ENCODE data around the gene CCDC192. TPM values are rescaled to one million over a fixed set of nuclear protein-coding genes. Genes with fewer than 3 reads are reported as not detected.

The CCDC192 gene
- total RNA-seq, 2 experiments from 2014 or later: not detected

DNA sequence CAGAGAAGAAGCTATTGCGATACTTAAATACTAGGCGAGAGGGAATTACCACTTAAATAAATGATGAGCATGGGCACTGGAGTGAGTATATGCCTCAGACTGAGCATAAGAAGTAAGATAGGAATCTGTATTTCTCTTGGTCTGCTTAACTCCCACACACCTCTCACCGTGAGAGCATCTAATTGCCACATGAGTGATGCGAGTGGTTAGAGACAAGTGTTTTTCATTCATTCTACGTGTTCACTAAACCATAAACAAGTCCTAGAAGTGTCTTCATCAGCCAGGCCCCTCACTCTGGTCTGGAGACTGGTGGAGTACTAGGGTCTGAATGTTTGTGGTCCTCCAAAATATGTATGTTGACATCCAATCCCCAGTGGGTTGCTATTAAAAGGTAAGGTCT, 230.2 kb downstream of the CCDC192 start:
- CTCF ChIA-PET: no interaction called here
- POLR2A ChIA-PET: no interaction called here

DNA sequence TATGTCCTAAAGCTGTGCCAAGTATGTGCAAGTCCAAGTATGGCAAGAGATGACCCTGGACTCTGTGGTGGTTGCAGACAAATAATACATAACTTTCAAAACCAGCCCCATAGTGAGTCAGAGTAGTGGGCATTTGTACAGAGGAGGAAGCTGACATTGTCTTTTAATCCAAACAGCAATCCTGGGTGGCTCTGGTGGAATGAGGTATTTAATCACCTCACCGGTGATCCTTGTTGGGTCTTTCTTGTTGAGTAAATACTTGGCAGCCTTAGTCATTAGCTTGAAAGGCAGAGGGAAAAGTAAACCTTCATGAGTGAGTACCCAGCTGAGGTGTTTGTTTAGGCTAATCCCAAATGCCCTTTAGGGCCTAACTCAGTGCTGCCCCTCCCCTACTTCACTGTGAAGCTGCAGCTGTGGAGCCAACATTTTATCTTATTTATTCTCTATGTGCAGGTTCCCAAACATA, 231.6 kb downstream of the CCDC192 start:
- ChIA-PET CTCF (no interaction called here), POLR2A (no interaction called here)

- POLR2A ChIA-PET: no interaction called here
- CTCF ChIA-PET: no interaction called here
Observed at GRCh38 chr5:127935398-127935797, 232.2 kb downstream of the CCDC192 start.

- POLR2A ChIA-PET: no interaction called here
Observed at GRCh38 chr5:127936439-127936972, 233.3 kb downstream of the CCDC192 start.

DNA sequence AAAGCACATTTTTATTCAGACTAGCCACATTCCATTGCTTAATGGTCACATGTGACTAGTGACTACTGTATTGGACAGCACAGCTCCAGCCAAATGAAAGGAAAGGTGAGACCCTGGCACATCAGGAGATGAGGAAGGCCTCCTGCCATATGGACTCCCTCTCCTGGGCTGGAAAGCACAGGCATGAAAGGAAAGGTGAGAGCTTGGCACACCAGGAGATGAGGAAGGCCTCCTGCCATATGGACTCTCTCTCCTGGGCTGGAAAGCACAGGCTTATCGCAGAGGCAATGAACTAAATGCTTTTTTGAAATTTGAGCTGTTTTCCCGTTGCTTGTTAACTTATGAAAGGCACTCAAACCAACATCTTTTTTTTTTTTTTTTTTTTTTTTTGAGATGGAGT, 235.6 kb downstream of the CCDC192 start:
- CTCF ChIA-PET: no interaction called here
- POLR2A ChIA-PET: no interaction called here

More at GRCh38 chr5:127936439-127936972, 233.3 kb downstream of the CCDC192 start:
- CTCF ChIA-PET: no interaction called here

GRCh38 chr5:127940854-127941253, 237.7 kb downstream of the CCDC192 start:
- ChIA-PET POLR2A (no interaction called here), CTCF (no interaction called here)

DNA sequence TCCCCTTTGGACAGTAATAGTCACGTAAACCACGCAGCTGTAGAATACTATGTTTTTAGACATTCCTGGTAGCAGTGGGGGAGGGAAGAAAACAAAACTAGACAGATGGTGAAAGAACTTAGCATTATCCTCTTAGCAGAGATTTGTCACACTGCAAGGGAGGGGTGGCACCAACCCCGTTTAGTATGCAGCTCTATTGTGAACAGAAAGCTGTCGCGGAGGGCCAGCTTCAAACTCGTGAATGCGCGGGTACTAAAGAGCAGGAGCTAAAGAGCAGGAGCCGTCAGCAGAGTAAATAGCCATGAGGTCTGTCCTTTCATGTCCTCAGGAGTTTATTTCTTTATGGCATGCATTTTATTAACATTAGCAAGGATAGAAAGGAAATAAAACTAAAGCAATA, 238.5 kb downstream of the CCDC192 start:
- ChIA-PET CTCF (no interaction called here), POLR2A (no interaction called here)

GRCh38 chr5:127942246-127943060, 239.3 kb downstream of the CCDC192 start:
- ChIA-PET POLR2A (no interaction called here), CTCF (no interaction called here)

DNA sequence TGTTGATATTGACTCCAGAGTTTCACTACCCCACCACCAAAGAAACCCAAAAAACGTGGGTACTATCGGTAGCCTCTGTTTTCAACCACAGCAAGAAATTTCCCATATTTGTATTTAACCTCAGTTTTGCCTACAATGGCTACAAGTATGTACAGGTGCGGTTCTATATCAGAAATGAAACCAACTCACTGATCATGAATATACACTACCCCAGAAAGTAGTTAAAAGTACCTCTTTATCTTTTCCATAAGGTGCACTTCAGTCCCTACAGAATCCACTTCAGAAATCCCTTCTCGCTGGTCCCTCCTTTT, 239.8 kb downstream of the CCDC192 start:
- CTCF ChIA-PET: no interaction called here
- POLR2A ChIA-PET: no interaction called here

DNA sequence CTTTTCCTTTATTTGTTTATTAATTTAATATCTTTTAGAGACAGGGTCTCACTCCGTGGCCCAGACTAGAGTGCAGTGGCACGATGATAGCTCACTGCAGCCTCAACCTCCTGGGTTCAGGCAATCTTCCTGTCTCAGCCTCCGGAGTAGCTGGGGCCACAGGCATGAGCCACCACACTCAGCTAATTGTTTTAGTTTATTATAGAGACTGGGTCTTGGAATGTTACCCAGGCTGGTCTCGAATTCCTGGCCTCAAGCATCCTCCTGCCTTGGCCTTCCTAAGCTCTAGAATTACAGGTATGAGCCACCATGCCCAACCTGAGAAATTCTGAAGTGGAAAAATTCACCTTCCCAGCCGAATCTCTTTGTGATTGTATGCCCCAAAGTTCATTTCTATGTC, 240.9 kb downstream of the CCDC192 start:
- POLR2A ChIA-PET: no interaction called here
- CTCF ChIA-PET: no interaction called here

GRCh38 chr5:127947941-127948340, 244.8 kb downstream of the CCDC192 start:
- CTCF ChIA-PET: interaction anchor here (1.4 kb wide), 1 partner anchor 8 kb away, joined by 3 read pairs; no protein-coding TSS in a partner anchor

DNA sequence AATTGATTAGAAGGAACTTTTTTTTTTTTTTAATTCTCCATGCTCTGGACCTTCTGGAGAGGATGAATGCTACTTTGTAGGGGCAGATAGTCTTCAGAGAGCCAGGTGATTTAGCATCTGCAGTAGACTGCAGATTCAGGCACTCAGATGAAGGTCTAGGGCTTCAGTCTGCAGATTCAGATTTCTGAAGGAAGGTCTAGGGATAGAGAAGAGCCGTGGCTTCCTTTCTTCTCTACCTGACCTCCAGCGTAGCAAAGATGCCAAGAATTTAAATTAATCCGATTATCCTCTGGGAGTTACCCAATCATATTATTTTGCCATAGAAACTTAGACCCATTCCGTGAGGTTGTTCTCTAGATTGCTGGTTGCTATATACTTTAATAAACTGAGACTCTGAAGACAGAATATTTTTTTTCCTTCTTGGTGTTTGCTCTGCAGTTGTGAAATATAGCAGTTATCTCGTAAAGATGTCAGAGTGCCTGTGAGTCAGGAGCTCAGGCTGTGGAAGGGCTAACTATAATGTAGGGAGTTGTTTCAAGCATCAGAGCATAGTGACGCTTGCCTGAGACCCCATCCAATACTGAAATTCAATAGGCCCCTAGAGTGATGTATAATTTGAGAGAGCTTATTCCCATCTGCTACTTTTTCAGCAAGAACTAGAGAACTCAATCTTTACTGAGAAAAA, 247.7 kb downstream of the CCDC192 start:
- POLR2A ChIA-PET: no interaction called here
- CTCF ChIA-PET: interaction anchor here (1.0 kb wide), 1 partner anchor 11 kb away, joined by 4 read pairs; no protein-coding TSS in a partner anchor

More at GRCh38 chr5:127947941-127948340, 244.8 kb downstream of the CCDC192 start:
- POLR2A ChIA-PET: no interaction called here

DNA sequence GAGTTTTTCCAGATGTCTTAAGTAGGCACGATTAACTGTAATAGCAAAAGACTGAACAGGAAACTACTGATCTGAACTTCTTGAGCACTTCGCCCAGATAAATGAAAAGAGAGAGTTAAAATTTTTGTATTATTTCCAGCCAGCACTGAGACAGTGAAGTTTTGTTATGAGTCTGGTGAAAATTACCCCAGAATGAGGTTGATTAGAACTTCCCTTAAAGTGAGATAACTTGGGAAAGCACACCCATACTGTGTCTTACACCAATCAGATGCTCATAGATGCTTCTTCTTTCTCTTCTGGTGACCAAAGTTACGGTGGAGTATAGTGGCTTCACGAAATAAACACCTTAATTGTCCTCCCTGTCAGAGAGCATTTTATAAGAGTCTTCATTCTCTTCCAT, 248.6 kb downstream of the CCDC192 start:
- ChIA-PET POLR2A (no interaction called here), CTCF (interaction anchor here (1.0 kb wide), 1 partner anchor 12 kb away, joined by 4 read pairs; no protein-coding TSS in a partner anchor)

DNA sequence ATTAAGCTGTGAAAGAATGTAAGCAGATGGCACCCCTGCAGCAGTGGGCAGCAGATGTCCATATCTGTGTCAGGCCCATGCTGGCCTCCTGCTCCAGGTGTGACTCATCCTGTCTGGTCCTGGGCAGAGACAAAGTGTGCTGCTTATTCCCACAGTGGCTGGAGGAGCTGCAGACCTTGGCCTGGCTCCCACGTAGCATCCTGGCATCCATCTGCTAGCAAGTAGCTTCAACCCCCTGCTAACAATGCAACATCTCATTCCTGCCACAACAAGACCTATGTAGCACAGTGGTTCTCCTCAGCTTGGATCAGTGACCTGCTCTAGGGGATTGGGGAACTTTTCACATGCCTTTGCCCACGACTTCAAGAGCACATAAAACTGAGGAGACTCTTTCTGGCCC, 254.0 kb downstream of the CCDC192 start:
- CTCF ChIA-PET: no interaction called here
- POLR2A ChIA-PET: no interaction called here

DNA sequence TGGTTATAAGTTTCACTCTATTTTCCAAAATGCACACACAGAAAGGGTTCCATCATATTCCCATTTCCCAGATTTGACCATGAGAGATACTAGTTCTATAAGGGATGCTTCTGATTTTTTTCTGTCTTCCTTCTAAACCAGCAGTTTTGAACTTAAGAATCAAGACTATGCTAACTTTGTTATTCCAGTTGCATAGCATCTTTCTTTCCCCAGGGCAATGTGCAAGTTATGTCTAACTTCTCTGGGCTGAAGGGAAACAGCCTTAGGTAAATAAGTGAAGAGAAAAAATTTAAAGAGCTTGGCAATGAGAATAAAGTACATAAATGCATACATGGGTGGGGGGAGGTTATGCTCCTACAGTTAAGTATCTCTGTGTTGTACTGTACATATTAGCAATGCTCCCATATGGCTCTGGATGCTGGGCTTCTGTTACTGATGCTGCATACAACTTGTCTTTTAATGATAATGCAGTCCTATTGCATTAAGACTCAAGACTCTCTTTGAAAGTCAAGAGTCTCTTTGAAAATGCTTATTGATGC, 254.6 kb downstream of the CCDC192 start:
- CTCF ChIA-PET: no interaction called here
- POLR2A ChIA-PET: no interaction called here

- ChIA-PET POLR2A (no interaction called here), CTCF (no interaction called here)
Observed at GRCh38 chr5:127958421-127959011, 255.3 kb downstream of the CCDC192 start.

GRCh38 chr5:127959152-127959764, 256.1 kb downstream of the CCDC192 start:
- ChIA-PET POLR2A (no interaction called here), CTCF (no interaction called here)

- ChIA-PET POLR2A (no interaction called here), CTCF (no interaction called here)
Observed at GRCh38 chr5:127960270-127960691, 257.1 kb downstream of the CCDC192 start.

DNA sequence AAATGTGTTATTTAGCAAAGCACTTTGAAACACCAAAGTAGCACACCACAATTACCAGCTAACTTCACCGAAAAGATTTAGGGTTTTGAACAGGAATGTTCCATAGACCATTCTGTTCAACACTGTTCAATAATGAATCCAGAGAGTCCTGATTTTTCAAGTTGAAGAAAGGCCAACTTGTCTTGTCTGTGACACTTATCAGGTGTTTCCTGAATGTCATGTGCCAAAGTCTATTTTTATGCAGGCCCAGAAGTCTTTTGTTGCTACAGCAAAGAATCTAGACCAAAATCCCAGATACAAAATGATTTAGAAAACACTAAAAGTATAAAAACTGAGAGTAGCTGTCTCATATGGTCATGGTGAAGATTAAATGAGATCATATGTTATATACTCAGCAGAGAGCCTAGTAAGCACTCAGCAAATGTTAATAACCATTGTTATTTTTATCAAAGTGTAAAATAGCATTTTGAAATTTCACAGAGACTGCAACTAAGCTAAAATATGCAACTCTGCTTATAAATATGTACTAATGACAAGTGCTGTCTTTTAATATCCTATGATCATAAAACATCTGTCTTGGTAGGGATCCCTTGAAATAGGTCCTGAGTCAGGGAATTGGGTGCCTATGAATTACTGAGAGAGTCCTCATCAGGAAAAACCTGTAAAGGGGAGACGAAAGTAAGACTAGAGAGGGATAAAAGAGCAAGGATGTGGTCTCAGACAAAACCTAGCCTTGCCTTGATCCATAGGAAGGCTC, 258.0 kb downstream of the CCDC192 start:
- CTCF ChIA-PET: no interaction called here

DNA sequence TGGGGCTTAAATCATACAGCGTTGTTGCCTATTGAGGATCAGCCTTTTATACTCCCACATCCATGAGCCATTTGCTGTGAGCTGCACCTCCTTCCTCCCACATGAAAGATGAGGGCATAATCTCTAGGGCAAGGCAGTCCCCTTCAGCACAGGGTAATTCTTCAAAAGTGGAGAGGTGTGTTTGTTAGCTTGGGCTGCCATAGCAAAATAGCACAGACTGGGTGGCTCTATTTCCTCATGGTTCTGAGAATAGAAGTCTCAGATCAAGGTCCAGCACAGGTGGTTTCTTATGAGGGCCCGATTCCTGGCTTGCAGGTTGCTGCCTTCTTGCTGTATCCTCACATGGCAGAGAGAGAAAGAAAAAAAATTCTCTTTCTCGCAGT, 258.6 kb downstream of the CCDC192 start:
- POLR2A ChIA-PET: no interaction called here
- CTCF ChIA-PET: no interaction called here

More for the DNA sequence above, 258.0 kb downstream of the CCDC192 start:
- POLR2A ChIA-PET: no interaction called here

Measured in activated CD8-positive, alpha-beta memory T cell treated with anti-CD3 and anti-CD28 coated beads for 36 hours (primary cell).